Omental fat pad (tissue), 4 donors: Measurements from ENCODE around the gene TRMO. TPM values are rescaled to one million over a fixed set of nuclear protein-coding genes. Genes with fewer than 3 reads are reported as not detected.

Source experiments
- ATAC-seq: fragments of 150-250 bp; one replicate; pipeline ENCODE4 v1.9.1; 2016; ENCODE audit warnings: mild to moderate bottlenecking, moderate library complexity; ENCODE audit not compliant: low FRiP score
- DNase-seq: peaks from one replicate; pipeline ENCODE4 v3.0.0-alpha.2; 2019; ENCODE audit warnings: low spot score
- total RNA-seq, 4 donors: library from RNA; depleted of rRNA; stranded (reverse); fragments of >200 nt; gene quantifications; one replicate each; pipeline ENCODE4 v1.1.0, GENCODE V29; 2016
- TF ChIP-seq, protein P1 (sequence below), 3 donors: fragments of 450-650 bp; IDR thresholded peaks; one replicate each; pipeline ENCODE4 v1.5.1; 2016 to 2017; ENCODE audit warnings: antibody characterized with exemption in 3 of 3, mild to moderate bottlenecking in 3 of 3, moderate library complexity in 2 of 3

TRMO gene
- total RNA-seq, 4 donors from 2014 or later: 22.3 to 31.2 (median 24.3) TPM

DNA sequence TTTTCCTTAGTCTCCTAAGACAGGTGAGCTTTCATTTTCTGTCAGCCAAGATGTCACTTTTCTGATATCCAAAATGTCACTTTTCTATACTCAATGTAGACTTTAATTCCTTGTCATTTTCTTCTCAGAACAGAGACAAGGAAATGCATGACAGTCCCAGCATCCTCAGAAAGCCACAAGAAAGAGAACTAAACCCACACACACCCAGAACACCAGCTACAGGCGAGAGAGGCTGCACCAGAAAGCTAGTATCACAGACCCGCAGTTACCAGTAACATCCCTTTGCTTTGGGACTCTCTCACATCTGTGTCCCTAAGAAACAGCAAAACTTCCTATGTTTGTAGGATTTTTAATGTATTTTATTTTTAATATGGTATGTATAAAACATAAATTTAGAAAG, 17.1 kb downstream of the TRMO start:
- TF ChIP-seq, protein P1, sequence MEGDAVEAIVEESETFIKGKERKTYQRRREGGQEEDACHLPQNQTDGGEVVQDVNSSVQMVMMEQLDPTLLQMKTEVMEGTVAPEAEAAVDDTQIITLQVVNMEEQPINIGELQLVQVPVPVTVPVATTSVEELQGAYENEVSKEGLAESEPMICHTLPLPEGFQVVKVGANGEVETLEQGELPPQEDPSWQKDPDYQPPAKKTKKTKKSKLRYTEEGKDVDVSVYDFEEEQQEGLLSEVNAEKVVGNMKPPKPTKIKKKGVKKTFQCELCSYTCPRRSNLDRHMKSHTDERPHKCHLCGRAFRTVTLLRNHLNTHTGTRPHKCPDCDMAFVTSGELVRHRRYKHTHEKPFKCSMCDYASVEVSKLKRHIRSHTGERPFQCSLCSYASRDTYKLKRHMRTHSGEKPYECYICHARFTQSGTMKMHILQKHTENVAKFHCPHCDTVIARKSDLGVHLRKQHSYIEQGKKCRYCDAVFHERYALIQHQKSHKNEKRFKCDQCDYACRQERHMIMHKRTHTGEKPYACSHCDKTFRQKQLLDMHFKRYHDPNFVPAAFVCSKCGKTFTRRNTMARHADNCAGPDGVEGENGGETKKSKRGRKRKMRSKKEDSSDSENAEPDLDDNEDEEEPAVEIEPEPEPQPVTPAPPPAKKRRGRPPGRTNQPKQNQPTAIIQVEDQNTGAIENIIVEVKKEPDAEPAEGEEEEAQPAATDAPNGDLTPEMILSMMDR (IDR thresholded peaks at IDR 0.05): no peak
- DNase-seq (no peak), ATAC-seq (no peak)

DNA sequence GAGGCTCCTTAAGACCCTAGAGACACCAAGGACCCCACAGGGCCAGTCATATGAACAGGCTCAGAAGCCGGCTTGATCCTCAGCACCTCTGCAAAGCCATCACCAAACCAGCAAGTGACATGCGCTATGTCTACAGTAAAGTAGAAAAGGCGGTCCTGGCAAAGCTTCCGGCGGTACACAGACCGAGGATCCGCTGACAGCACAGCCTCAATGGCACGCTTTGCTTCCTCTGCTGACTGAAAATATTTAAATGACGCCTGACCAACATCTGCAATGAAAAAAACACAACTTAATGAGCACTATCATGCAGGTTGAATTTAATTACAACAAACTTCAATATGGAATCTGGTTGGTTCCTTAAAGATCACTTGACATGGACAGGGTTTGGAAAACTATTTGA, 17.6 kb downstream of the TRMO start:
- ATAC-seq: no peak
- TF ChIP-seq, protein P1 (IDR thresholded peaks at IDR 0.05): no peak
- DNase-seq: no peak

DNA sequence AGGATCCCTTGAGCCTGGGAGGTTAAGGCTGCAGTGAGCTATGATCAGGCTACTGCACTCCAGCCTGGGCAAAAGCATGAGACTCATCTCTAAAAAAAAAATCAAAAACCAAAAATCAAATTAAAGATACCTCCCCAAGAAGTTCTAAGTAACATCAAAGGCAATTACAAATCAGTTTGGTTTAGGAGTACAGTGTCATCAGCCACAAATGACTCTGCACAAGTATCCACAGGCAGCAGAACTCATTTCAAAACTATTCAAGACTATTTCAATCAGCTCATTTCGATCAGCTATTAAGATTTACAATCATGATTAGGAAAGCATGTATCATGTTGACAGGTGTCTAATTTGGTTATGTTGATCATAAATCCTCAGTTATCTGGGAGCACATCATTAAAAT, 19.1 kb downstream of the TRMO start:
- DNase-seq: no peak
- TF ChIP-seq, protein P1 (IDR thresholded peaks at IDR 0.05): no peak
- ATAC-seq: no peak

DNA sequence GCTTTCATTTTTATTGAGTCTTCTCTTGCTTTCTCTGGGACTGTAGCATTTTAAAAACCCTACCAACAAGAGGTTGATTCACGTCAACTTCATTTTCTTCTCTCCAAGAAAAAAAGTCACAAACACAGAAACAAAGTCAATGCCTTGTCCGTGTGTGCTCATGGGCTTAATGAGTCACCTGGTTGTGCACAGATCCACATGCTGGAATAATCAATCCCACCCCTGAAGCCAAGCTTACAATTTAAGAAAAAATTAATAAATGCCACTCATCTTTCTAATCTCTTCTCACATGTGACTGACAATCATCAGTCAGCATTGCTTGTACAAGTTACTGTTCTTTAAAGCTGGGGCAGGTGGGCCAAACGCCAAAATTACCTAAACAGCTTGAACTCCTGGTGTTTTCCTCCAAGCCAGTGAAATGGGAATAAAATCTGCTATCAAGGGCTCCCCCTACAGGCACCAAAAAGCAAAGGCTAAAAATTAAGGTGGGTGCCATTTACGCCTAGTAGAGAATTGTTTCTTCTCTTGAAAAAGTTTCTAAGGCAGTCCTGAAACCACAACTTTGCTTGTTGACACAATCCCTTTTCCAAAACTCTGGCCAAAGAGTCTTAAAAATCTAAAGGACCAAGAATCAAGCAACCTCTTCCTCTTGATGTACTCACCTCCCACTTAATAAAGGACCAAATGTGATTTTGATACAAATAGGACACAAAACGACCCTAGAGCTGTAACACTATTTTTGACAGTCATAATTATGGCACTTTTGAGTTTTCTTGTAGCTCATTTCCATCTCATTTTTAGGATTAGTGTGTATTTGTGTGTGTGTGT, 21.3 kb downstream of the TRMO start:
- TF ChIP-seq, protein P1 (IDR thresholded peaks at IDR 0.05): no peak
- ATAC-seq (no peak), DNase-seq (no peak)

DNA sequence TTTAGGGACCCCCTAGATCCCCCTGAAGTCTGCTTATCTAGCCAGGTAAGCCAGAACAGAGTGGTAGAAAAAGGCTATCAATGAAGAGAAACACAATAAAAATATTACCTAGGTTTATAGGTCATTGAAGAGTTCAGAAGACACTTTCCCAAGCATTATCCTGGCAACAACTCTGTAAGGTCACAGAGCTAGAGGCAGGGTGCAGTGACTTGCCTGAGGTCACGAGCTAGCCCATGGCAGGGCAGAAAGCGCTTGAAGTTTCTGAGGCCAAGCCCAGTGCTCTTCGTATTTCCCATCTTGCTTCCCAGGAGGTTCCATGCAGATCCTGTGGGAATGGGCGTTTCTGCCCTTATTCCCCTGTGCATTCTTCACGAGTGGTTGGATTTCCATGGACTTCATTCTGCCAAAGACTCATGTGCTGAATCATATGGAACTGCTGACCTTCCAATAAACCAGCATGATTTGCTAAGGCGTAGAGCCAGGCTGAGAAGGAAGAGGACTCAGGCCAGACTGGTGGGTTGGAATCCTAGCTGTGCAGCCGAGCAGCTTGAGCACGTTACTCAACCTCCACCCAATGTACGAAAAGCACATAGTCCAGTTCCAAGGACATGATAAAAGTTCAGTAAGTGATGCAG, 22.1 kb downstream of the TRMO start:
- no peak for DNase-seq
- ATAC-seq: no peak
- TF ChIP-seq, protein P1 (IDR thresholded peaks at IDR 0.05): no peak

DNA sequence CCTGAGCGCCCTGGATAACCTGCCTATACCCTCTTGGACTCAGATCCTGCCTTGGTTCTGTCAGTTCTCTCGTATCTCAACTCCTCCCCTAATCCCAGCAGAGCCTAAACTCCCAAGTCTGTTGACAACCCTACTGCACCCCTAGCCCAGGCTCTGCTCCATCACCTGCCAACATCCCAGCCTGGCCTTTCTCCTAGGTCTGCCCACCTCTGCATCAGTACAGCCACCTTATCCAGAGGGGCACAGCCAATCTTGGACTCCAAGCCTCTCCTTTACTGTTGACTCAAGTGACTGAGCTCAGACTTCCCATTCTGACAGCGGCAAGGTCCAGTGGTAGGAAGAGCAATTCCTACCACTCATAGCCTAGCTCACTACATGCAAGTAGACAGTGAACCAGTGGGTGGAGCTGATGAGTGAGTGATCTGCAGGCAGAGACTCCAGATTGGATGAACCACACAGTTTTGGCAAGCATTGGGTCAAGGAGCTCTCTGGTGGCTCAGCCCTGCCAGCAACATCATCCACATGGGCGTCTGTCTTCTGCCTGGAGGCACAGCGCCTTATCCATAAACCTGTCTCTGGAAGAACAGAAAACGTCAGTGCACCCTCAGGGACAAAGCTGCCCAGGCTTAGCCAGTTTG, 26.5 kb downstream of the TRMO start:
- TF ChIP-seq, protein P1 (IDR thresholded peaks at IDR 0.05): no peak
- ATAC-seq (no peak), DNase-seq (no peak)
